Left cardiac atrium (tissue), 4 donors: Measurements from ENCODE around the gene ARHGEF39. TPM values are rescaled to one million over a fixed set of nuclear protein-coding genes. Genes with fewer than 3 reads are reported as not detected.
"Not testable (repeated sequence)": the region's sequence is repeated elsewhere in the genome, so short reads cannot be mapped to it uniquely, and the experiment has no call there.

ENCODE experiments used
- ATAC-seq, 2 donors: fragments of 200-7000 bp; cut with Tn5 transposase; one replicate each; pipeline ENCODE4 v1.9.1; 2020; ENCODE audit warnings: mild to moderate bottlenecking in 2 of 2, moderate library complexity in 2 of 2
- DNase-seq: peaks from one replicate; pipeline ENCODE4 v3.0.0-alpha.2; 2020
- intact Hi-C, 2 donors: fragments of 100-400 bp; cut with DNase I; formaldehyde crosslinking; loops; one replicate each; pipeline versions ENCODE4 v1.14.1 to v1.15.1; 2022 to 2023
- total RNA-seq, 2 donors: library from RNA; stranded (reverse); fragmentation: NEBNext Ultra II Directional; extraction: Animal tissue kit (Norgen Biotek cat#: 25700); gene quantifications; one replicate each; pipeline ENCODE4 v1.2.1, GENCODE V29; 2021
- donor health status: DM: no; HTN: yes; CAD: no.
- donor health status: DM: no; HTN: yes; CAD: no; lungs with severe emphysema.
- donor health status: DM: yes; HTN: yes; CAD: no.
- donor health status: Dilated cardiomyopathy.

The ARHGEF39 gene
- total RNA-seq, 2 donors from 2014 or later = 0.18 to 0.84 TPM

DNA sequence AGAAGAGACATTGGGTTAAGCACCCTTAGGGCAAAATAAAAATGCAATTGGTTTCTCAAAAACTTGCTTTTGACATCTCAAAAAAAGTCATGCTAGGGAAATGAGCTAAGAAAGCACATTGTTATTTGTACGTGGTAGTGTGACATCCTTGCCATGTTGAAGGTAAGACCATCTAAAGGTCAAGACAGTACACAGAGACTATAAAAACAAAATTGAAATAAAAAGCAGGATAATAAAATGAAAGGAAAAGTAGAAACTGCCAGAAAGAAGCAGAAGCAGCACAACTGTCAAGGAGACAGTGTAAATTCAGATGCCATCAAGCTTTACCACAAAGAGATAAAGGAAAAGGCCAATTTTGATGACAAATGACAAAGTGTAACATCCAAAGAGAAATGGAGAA, 25.8 kb downstream of the ARHGEF39 start:
- intact Hi-C loops, ATAC-seq, DNase-seq: not testable (repeated sequence)

DNA sequence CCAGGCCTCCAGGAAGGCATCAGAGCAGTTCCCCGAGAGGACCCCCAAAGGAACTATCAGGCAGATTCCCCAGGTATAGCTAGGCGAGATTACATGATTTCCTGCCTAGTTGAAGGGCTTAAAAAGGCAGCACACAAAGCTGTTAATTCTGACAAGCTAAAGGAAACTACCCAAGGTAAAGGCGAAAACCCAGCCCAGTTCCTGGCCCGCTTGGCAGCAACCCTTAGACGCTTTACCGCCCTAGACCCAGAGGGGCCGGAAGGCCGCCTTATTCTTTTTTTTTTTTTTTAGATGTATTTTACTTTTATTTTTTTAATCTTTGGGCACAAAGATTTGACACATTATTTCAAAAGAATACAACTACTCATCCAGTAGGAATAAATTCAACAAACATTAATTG, 26.2 kb downstream of the ARHGEF39 start:
- DNase-seq, intact Hi-C loops: not testable (repeated sequence)

DNA sequence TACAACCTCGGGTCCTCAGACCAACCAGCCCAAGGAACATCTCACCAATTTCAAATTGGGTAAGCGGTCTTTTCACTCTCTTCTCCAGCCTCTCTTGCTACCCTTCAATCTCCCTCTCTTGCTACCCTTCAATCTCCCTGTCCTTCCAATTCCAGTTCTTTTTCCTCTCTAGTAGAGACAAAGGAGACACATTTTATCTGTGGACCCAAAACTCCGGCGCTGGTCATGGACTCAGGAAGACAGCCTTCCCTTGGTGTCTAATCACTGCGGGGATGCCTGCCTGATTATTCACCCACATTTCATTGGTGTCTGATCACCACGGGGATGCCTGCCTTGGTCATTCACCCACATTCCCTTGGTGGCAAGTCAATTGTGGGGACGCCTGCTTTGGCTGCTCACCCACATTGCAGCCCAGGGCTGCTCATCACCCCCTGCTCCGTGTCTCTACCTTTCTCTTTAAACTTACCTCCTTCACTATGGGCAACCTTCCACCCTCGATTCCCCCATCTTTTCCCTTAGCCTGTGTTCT, 27.5 kb downstream of the ARHGEF39 start:
- DNase-seq, ATAC-seq, intact Hi-C loops: not testable (repeated sequence)

More for the DNA sequence above, 26.2 kb downstream of the ARHGEF39 start:
- ATAC-seq = not testable (repeated sequence)

- ATAC-seq, intact Hi-C loops, DNase-seq: not testable (repeated sequence)
These were observed 28.1 kb downstream of the ARHGEF39 start for GRCh38 chr9:35636877-35637246.

GRCh38 chr9:35636135-35636876, 28.7 kb downstream of the ARHGEF39 start:
- intact Hi-C loops = no loop called here
- DNase-seq (no peak), ATAC-seq (peak; percentile 27 to 38)

DNA sequence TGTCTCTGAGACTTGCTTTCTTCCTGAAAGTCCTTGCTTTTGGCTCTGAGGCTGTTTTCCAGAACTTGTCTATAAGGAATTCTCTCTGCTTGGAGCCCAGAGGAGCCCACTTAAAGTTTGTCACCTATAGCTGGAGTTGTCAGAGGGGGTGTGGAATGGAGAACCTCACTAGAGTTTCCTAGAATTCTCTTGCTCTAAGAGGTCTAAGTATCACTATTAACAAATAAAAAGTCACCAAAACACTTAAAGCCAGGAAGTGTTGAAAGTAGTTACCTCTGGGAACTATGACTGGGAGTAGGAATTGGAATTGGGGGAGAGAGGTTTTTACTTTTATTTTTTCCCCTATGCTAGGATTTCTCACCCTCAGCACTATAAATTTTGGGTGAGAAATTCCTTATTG, 29.3 kb downstream of the ARHGEF39 start:
- ATAC-seq (no peak), DNase-seq (no peak)
- intact Hi-C loops = no loop called here

DNA sequence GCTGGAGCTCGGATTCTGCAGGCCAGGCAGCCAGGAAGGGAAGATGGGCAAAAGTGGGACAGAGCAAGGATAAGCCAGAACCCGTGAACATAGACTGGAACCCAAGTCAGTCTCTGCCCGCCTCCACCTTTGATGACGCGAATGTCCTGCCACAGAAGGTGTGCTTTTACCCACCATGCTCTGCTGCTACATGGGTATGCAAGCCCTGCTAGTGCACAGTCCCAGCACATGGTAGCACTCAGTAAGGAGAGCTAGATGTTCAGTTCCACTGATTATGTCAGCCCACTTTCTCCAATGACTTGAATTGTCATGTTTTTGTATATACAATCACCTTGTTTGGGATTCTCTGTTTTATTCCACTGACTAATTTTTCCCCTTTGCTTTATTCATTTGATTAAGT, 35.4 kb downstream of the ARHGEF39 start:
- DNase-seq = no peak
- intact Hi-C loops = no loop called here
- ATAC-seq = no peak

GRCh38 chr9:35628389-35628991, 36.5 kb downstream of the ARHGEF39 start:
- ATAC-seq (no peak), DNase-seq (no peak)
- intact Hi-C loops = no loop called here

DNA sequence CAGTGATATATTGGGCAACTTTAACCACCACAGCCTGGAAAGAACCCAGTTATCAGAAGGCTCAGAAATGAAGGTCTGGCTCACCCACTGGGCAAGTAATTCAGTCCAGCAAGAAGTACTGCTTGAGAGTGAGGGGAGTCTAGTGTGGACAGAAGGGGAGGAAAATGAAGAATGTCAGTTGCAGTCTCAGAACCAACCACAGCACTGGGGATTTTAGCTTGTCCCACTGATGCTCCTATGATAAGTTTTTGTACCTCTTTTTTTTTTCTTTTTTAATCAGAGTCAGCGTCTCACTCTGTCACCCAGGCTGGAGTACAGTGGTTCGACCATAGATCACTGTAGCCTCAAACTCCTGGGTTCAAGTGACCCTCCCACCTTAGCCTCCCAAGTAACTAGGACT, 37.4 kb downstream of the ARHGEF39 start:
- DNase-seq (no peak), ATAC-seq (no peak)
- intact Hi-C loops = no loop called here

- DNase-seq (no peak), ATAC-seq (no peak)
- intact Hi-C loops = no loop called here
These were observed 45.2 kb downstream of the ARHGEF39 start for GRCh38 chr9:35619800-35620158.

- DNase-seq = no peak
- intact Hi-C loops = no loop called here
- ATAC-seq = peak; percentile 20 to 29
These were observed 45.9 kb downstream of the ARHGEF39 start for GRCh38 chr9:35618854-35619799.

- ATAC-seq = peak; percentile 12 to 39
- DNase-seq = no peak
- intact Hi-C loops = no loop called here
These were observed 46.7 kb downstream of the ARHGEF39 start, which contains the start of gene CD72 for GRCh38 chr9:35618325-35618727. CD72 (minus strand) TSS chr9:35618413; CDS start chr9:35618303, 110 bp downstream.

DNA sequence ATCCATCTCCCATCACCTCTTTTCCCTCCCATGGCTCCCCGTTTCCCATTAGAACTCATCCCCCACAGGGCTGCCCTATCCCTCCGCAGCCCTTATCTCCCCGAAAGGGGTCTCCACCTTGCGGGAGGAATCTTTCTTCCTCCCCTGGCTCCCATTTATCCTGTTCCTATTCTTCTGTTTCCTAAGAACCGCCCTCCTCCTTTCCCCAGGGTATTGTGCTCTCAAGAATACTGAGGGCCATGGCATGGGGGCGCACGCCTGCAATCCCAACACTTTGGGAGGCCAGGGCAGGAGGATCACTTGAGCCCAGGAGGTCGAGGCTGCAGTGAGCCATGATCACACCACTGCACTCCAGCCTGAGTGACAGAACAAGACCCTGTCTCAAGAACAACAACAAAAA, 47.4 kb downstream of the ARHGEF39 start:
- intact Hi-C loops = no loop called here
- DNase-seq (no peak), ATAC-seq (no peak)

GRCh38 chr9:35616681-35617459, 48.1 kb downstream of the ARHGEF39 start:
- intact Hi-C loops = no loop called here
- DNase-seq = peak; percentile 86
- peak; percentile 72 to 82 for ATAC-seq

GRCh38 chr9:35615981-35616680, 48.9 kb downstream of the ARHGEF39 start:
- intact Hi-C loops = no loop called here
- no peak for ATAC-seq
- DNase-seq = no peak

DNA sequence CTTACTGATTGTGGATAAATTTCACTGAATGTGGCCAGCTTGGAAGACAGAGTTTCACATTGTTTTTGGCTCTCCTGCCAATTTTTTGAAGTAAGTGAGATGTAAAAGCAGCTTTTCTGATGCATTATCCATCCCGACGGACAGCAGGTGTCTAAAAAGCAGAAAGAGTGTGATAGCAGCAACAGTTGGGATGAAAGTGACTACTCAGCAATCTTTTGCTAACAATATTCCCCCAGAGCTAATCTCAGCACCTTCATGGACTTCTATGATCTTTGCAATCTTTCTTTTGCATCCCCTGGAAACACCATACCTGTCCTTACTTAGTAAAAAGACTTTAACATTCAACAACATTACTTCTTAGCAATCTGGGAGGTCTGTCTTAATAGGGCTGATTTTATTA, 52.2 kb downstream of the ARHGEF39 start:
- DNase-seq (no peak), ATAC-seq (no peak)
- intact Hi-C loops = no loop called here

DNA sequence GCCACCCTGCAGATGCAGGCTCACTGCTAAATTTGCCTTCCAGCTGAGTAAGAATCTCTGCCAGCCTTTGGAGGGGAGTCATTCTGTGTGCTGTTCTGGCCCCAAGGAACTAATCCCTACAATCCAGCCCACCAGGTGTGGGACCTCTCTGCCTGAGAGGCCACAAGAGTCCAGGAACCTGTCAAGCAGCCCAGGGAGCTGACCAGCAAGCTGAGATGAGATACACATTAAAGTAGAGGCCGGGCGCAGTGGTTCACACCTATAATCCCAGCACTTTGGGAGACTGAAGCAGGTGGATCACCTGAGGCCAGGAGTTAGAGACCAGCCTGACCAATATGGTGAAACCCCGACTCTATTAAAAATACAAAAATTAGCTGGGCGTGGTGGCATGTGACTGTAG, 52.9 kb downstream of the ARHGEF39 start:
- intact Hi-C loops, ATAC-seq, DNase-seq: not testable (repeated sequence)

GRCh38 chr9:35611230-35611797, 53.7 kb downstream of the ARHGEF39 start:
- ATAC-seq (peak; percentile 38 to 57), DNase-seq (no peak)
- intact Hi-C loops = no loop called here
